Osteocyte (in vitro differentiated cells): ENCODE measurements around the gene PMM2. TPM values are rescaled to one million over a fixed set of nuclear protein-coding genes. Genes with fewer than 3 reads are reported as not detected.
"Not testable (repeated sequence)": the region's sequence is repeated elsewhere in the genome, so short reads cannot be mapped to it uniquely, and the experiment has no call there.

Experiments
- DNase-seq: peaks from one replicate; pipeline ENCODE4 v3.0.0; 2021; ENCODE audit warnings: mixed read lengths; ENCODE audit not compliant: unreplicated experiment; ENCODE audit errors: extremely low spot score
- H3K27ac Mint-ChIP-seq: one replicate; pipeline ENCODE4 v1.8.0; 2021; ENCODE audit warnings: mild to moderate bottlenecking, mixed read lengths; ENCODE audit not compliant: unreplicated experiment
- H3K27me3 Mint-ChIP-seq: one replicate; pipeline ENCODE4 v1.8.0; 2021; ENCODE audit warnings: mixed read lengths; ENCODE audit not compliant: unreplicated experiment
- H3K36me3 Mint-ChIP-seq: one replicate; pipeline ENCODE4 v1.8.0; 2021; ENCODE audit warnings: mixed read lengths; ENCODE audit not compliant: unreplicated experiment
- H3K4me1 Mint-ChIP-seq: one replicate; pipeline ENCODE4 v1.8.0; 2021; ENCODE audit warnings: mixed read lengths; ENCODE audit not compliant: unreplicated experiment
- H3K4me3 Mint-ChIP-seq: one replicate; pipeline ENCODE4 v1.8.0; 2021; ENCODE audit warnings: mild to moderate bottlenecking, moderate library complexity, mixed read lengths; ENCODE audit not compliant: unreplicated experiment
- H3K9me3 Mint-ChIP-seq: one replicate; pipeline ENCODE4 v1.8.0; 2021; ENCODE audit warnings: mixed read lengths; ENCODE audit not compliant: unreplicated experiment
- CTCF ChIP-seq: fragments of 200-600 bp; sonication (generic); IDR thresholded peaks from 2 replicates; pipeline ENCODE4 v1.5.0; 2021; ENCODE audit warnings: antibody characterized with exemption, mild to moderate bottlenecking, moderate library complexity
- long read RNA-seq: library from polyadenylated mRNA; unstranded; transcript quantifications from one replicate; pipeline ENCODE4 v2.0.0, GENCODE V29; 2021
- total RNA-seq: library from RNA; stranded (reverse); gene quantifications from 2 replicates; pipeline ENCODE4 v1.2.1, GENCODE V29; 2021

PMM2 gene
- total RNA-seq, result 42.9 and 45.3 TPM in 2 replicates
- long read RNA-seq, transcript PMM2-201 (8 exons, 2,313 nt), result major isoform, 103 of 144 reads
- long read RNA-seq, transcript PMM2-205 (4 exons, 1,036 nt), result minor isoform, 5 of 144 reads
- long read RNA-seq, partial matches to known transcripts, result 9 of 144 reads
- long read RNA-seq, other reads (novel, unspliced or antisense), result 13 of 144 reads

GRCh38 chr16:8797364-8798173 is at the start of gene PMM2, which contains the start of gene TMEM186:
TSS of gene PMM2 (plus strand) at chr16:8797839. CDS start at chr16:8797883, 44 bp downstream.
TSS of gene TMEM186 (minus strand) at chr16:8797639. CDS start at chr16:8797614, 25 bp downstream.
- peaks cover 27% of the 10 kb centered on the region for H3K4me1 Mint-ChIP-seq
- peak within 1 kb of the TSS; percentile 78 for H3K27ac Mint-ChIP-seq
- TF ChIP-seq CTCF, result no peak
- H3K9me3 Mint-ChIP-seq, result no peaks in the 10 kb centered on the region
- peak; percentile 97 for DNase-seq
- no peaks in the 10 kb centered on the region for H3K27me3 Mint-ChIP-seq
- H3K4me3 Mint-ChIP-seq, result peak within 1 kb of the TSS; percentile 98
- H3K36me3 Mint-ChIP-seq, result peaks cover 3% of the 10 kb centered on the region

- not testable (repeated sequence) for DNase-seq, H3K36me3 Mint-ChIP-seq, H3K27ac Mint-ChIP-seq, H3K4me3 Mint-ChIP-seq, H3K4me1 Mint-ChIP-seq, H3K9me3 Mint-ChIP-seq, H3K27me3 Mint-ChIP-seq
Observed at GRCh38 chr16:8748944-8749343, 48.7 kb upstream of the PMM2 start.

- Mint-ChIP-seq H3K4me3 (no peak overlapping the region), H3K27me3 (no peaks in the 10 kb centered on the region), H3K9me3 (no peaks in the 10 kb centered on the region), H3K4me1 (peaks cover 4% of the 10 kb centered on the region), H3K36me3 (no peaks in the 10 kb centered on the region), H3K27ac (no peak overlapping the region)
- no peak for TF ChIP-seq CTCF
- DNase-seq, result no peak
Observed at GRCh38 chr16:8751481-8752311, 45.9 kb upstream of the PMM2 start.

DNA sequence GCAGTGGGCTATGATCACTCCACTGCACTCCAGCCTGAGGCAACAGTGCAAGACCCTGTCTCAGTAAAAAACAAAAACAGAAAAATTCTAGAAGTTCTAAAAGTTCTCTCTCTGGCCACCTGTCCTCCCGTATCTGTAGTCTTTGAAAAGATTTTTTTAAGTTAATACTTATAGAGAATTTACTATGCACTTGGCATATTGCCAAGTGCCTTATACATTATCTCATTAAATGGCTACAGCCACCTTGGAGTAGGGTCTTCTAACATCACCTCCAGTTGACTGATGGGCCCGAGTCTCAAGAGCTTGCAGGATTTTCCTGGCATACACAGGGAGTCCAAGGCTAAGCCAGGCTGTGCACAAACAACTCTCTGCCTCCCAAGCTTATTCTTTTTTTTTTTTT is 44.9 kb upstream of the PMM2 start:
- DNase-seq, result no peak
- no peak for TF ChIP-seq CTCF
- Mint-ChIP-seq H3K4me1 (peaks cover 4% of the 10 kb centered on the region), H3K4me3 (no peak overlapping the region), H3K27ac (no peak overlapping the region), H3K36me3 (no peaks in the 10 kb centered on the region), H3K9me3 (no peaks in the 10 kb centered on the region), H3K27me3 (no peaks in the 10 kb centered on the region)

DNA sequence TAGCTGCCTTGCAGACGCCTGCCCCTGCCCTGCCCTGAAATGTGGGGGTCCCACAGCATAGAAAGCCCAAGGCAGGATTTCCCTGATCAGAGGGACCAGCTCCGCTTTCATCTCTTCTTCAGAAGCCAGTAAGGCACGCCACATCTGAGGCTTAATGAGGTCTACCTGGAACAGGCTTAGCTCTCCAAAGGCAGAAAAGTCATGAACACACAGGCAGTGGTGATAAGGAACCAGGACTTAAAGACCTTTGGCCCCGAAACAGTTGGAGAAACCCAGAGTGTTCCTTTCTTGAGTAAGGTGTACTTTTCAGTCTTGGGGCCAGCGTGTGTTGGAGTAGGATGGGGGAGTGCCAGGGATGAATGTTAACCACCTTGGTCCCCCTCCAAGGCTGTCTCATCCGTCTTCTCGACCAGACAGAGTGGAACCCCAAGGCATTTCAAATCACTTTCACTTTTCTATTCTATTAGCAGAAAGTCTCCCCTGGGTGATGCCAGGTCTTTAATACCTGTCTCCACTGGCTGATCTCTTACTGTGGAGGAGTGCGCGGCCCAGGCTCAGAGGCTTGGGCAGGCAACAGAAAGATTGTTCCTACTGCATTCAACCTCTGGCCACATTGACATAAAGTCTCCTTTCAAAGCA is 44.1 kb upstream of the PMM2 start:
- Mint-ChIP-seq H3K4me3 (no peak overlapping the region), H3K9me3 (no peaks in the 10 kb centered on the region), H3K4me1 (peaks cover 4% of the 10 kb centered on the region), H3K36me3 (no peaks in the 10 kb centered on the region), H3K27me3 (no peaks in the 10 kb centered on the region), H3K27ac (no peak overlapping the region)
- no peak for DNase-seq
- TF ChIP-seq CTCF, result no peak
